Endothelial cell of umbilical vein (primary cell): ENCODE data around the gene HMG20B. TPM values are rescaled to one million over a fixed set of nuclear protein-coding genes. Genes with fewer than 3 reads are reported as not detected.
A peak's percentile ranks its signal among the peaks of the same experiment; 100 is the strongest.

Experiments
- BruUV-seq: library from RNA; stranded (reverse); fragments of 400-500 nt; replicated peaks from 2 replicates; lab custom pipeline; 2021; lab: Mats Ljungman, UMichigan
- CTCF ChIA-PET: fragments of 300-600, 350-600 bp; sonication (Branson Sonifier 250); formaldehyde crosslinking; loops from one replicate; lab custom pipeline; 2021; ENCODE audit warnings: antibody characterized with exemption, inconsistent platforms; lab: Charles Lee
- POLR2A ChIA-PET: fragments of 300-600, 350-600 bp; sonication (Branson Sonifier 250); formaldehyde crosslinking; loops from one replicate; lab custom pipeline; 2021; ENCODE audit warnings: antibody characterized with exemption, inconsistent platforms; lab: Charles Lee
- DNase-seq: peaks from one replicate; pipeline ENCODE4 v3.0.0-alpha.2; 2011; ENCODE audit warnings: low read depth, low spot score
- FAIRE-seq: peaks from 2 replicates; lab custom pipeline; 2011; peaks lifted over from hg19 to GRCh38; lab: Jason Lieb, UNC
- H2AFZ ChIP-seq: 2 replicates; pipeline ENCODE4 v1.6.0; 2012; ENCODE audit warnings: low read depth, low read length, control low read depth, inconsistent platforms
- H3K27ac ChIP-seq: 2 replicates; pipeline ENCODE4 v1.5.1; 2011; ENCODE audit warnings: low read depth, mild to moderate bottlenecking, control low read depth, low read length, moderate library complexity; ENCODE audit not compliant: insufficient read depth
- H3K27me3 ChIP-seq, 2 experiments: 2 replicates each; pipeline versions ENCODE4 v1.6.0 to v1.6.1; 2011; ENCODE audit warnings: low read length in 2 of 2, mixed read lengths in 1 of 2; ENCODE audit not compliant: control insufficient read depth in 2 of 2, insufficient read depth in 2 of 2
- H3K36me3 ChIP-seq, 2 experiments: 2 replicates in 1 of 2; 3 replicates in 1 of 2; pipeline ENCODE4 v1.5.1; 2011; ENCODE audit warnings: low read length in 2 of 2, mild to moderate bottlenecking in 1 of 2, moderate library complexity in 1 of 2; ENCODE audit not compliant: control insufficient read depth in 2 of 2, insufficient read depth in 2 of 2; ENCODE audit errors: extremely low read depth in 1 of 2
- H3K4me1 ChIP-seq: 3 replicates; pipeline ENCODE4 v1.5.1; 2011; ENCODE audit warnings: mild to moderate bottlenecking, low read length; ENCODE audit not compliant: control insufficient read depth, insufficient read depth; ENCODE audit errors: extremely low read depth
- H3K4me2 ChIP-seq: 2 replicates; pipeline ENCODE4 v1.6.1; 2011; ENCODE audit warnings: low read length, control low read depth, mixed read lengths; ENCODE audit not compliant: insufficient read depth
- H3K4me3 ChIP-seq, 3 experiments: fragments of 200-600 bp in 1 of 3; sonication (generic), shearing (Covaris generic) in 1 of 3; replicated peaks in 1 of 3; 2 replicates each; pipeline ENCODE4 v1.5.1; 2011 to 2016; ENCODE audit warnings: control low read depth in 3 of 3, low read length in 3 of 3, mild to moderate bottlenecking in 2 of 3, inconsistent platforms in 1 of 3, low read depth in 1 of 3, moderate library complexity in 1 of 3; ENCODE audit not compliant: insufficient read depth in 1 of 3
- H3K79me2 ChIP-seq: 2 replicates; pipeline ENCODE4 v1.6.0; 2012; ENCODE audit warnings: low read length, inconsistent platforms; ENCODE audit not compliant: control insufficient read depth, insufficient read depth
- H3K9ac ChIP-seq: replicated peaks from 2 replicates; pipeline ENCODE3; 2011; ENCODE audit warnings: low read length, control low read depth; ENCODE audit not compliant: insufficient read depth; ENCODE audit errors: extremely low read depth
- H3K9me1 ChIP-seq: replicated peaks from 3 replicates; pipeline ENCODE4 v1.6.0; 2011; ENCODE audit warnings: mild to moderate bottlenecking, low read length; ENCODE audit not compliant: control insufficient read depth, insufficient read depth; ENCODE audit errors: extremely low read depth
- H3K9me3 ChIP-seq: replicated peaks from 2 replicates; pipeline ENCODE4 v1.5.1; 2012; ENCODE audit warnings: low read length, inconsistent platforms; ENCODE audit not compliant: control insufficient read depth, insufficient read depth
- H4K20me1 ChIP-seq: replicated peaks from 2 replicates; pipeline ENCODE3; 2011; ENCODE audit warnings: mild to moderate bottlenecking, low read length; ENCODE audit not compliant: control insufficient read depth, insufficient read depth; ENCODE audit errors: extremely low read depth
- FOS ChIP-seq: IDR thresholded peaks from 2 replicates; pipeline ENCODE4 v1.6.1; 2011; ENCODE audit warnings: mild to moderate bottlenecking, low read length, moderate library complexity, borderline replicate concordance; ENCODE audit not compliant: insufficient read depth
- JUN ChIP-seq: IDR thresholded peaks from 2 replicates; pipeline ENCODE4 v1.6.1; 2011; ENCODE audit warnings: borderline replicate concordance, low read depth; ENCODE audit not compliant: insufficient read length, insufficient read depth
- MAX ChIP-seq: IDR thresholded peaks from 2 replicates; pipeline ENCODE4 v1.6.1; 2011; ENCODE audit not compliant: insufficient read depth, insufficient read length
- MYC ChIP-seq: IDR thresholded peaks from one replicate; pipeline ENCODE4 v1.6.1; 2011; ENCODE audit warnings: mild to moderate bottlenecking, low read depth, low read length
- POLR2A ChIP-seq: IDR thresholded peaks from 2 replicates; pipeline ENCODE4 v1.6.1; 2012; ENCODE audit warnings: low read depth, mild to moderate bottlenecking, control low read depth, low read length
- POLR2AphosphoS5 ChIP-seq: IDR thresholded peaks from 2 replicates; pipeline ENCODE4 v1.6.1; 2012; ENCODE audit warnings: low read depth, mild to moderate bottlenecking, control low read depth, low read length, moderate library complexity; ENCODE audit not compliant: insufficient read depth
- dilution Hi-C: fragments of 300-500 bp; cut with MboI; formaldehyde crosslinking; loops from one replicate; pipeline ENCODE4 v1.15.0; 2019; ENCODE audit warnings: low sequenced_read_pairs; ENCODE audit not compliant: extremely low pct_ligation_motif_present
- intact Hi-C: fragments of 100-400 bp; cut with micrococcal nuclease; formaldehyde crosslinking; loops from one replicate; pipeline ENCODE4 v1.10.0; 2022
- polyA plus RNA-seq, 4 experiments: library from polyadenylated mRNA; depleted of rRNA in 3 of 4; stranded (reverse) in 3 of 4; unstranded in 1 of 4; fragments of >200 nt; gene quantifications; 2 replicates each; pipeline versions ENCODE4 v1.2.1 to v1.2.3, GENCODE V29; 2011 to 2012; ENCODE audit warnings: missing spikeins in 1 of 4
- total RNA-seq: library from RNA; stranded (reverse); gene quantifications from 2 replicates; pipeline ENCODE4 v1.2.3, GENCODE V29; 2021

HMG20B gene
- total and polyA plus RNA-seq, 2 donors (not counting 3 experiments of a cell fraction or from before 2014, with no cell fraction given) = 53.2 to 98.2 TPM

DNA sequence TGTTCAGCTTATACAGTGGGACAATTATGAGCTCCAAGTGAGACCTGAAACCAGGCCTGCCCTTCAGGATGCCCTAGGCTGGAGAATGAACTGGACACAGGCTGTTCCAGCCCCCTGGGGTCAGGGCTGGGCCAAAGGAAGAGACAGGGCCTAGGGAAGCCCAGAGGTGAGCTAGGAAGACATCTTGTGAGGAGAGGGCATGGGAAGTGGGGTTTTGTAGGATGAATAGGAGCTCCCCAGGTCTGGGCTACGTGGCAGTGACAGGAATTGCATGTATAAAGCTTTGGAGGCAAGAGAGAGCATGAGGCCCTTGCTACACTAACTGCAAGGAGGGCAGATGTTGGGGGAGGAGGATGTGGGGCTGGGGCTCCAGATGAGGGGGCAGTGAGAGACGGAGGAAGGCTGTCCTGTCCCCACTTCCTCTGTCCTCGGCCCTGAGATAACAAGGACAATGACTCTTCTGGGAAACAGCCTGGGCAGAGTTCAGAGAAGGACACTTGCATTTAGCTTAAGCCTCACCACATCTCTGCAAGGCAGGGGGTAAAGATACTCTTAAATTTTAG lies 35.4 kb downstream of the HMG20B start:
- Histone ChIP-seq H3K4me1 (peaks cover 23% of the 10 kb centered on the region), H4K20me1 (no peaks in the 10 kb centered on the region), H3K9ac (no peak overlapping the region), H3K9me1 (no peaks in the 10 kb centered on the region), H3K4me2 (peak overlapping the region; percentile 63), H3K36me3 (peaks cover 0 to 11% of the 10 kb centered on the region in 2 experiments), H3K27ac (peak overlapping the region; percentile 34), H3K79me2 (no peaks in the 10 kb centered on the region), H3K27me3 (no peaks in the 10 kb centered on the region), H3K4me3 (no peak overlapping the region), H2AFZ (peak overlapping the region; percentile 81), H3K9me3 (no peaks in the 10 kb centered on the region)
- TF ChIP-seq FOS = no peak
- TF ChIP-seq MYC = no peak
- TF ChIP-seq POLR2AphosphoS5 = no peak
- no peak for TF ChIP-seq JUN
- TF ChIP-seq POLR2A = no peak
- DNase-seq = no peak
- BruUV-seq = no TSS peak
- POLR2A ChIA-PET = interaction anchor here (1.2 kb wide), 1 partner anchor 19 kb away, joined by 3 read pairs; the partner anchor contains the start of gene CACTIN
- dilution Hi-C loops (no loop called here), intact Hi-C loops (loop anchor here (5.0 kb wide), 1 partner anchor 36 kb away; the partner anchor contains the start of gene HMG20B)
- FAIRE-seq = no peak
- CTCF ChIA-PET = interaction anchor here (0.8 to 2.3 kb wide), 10 partner anchors 8 to 63 kb away, joined by 3 to 10 read pairs (median 4); no protein-coding TSS in a partner anchor

DNA sequence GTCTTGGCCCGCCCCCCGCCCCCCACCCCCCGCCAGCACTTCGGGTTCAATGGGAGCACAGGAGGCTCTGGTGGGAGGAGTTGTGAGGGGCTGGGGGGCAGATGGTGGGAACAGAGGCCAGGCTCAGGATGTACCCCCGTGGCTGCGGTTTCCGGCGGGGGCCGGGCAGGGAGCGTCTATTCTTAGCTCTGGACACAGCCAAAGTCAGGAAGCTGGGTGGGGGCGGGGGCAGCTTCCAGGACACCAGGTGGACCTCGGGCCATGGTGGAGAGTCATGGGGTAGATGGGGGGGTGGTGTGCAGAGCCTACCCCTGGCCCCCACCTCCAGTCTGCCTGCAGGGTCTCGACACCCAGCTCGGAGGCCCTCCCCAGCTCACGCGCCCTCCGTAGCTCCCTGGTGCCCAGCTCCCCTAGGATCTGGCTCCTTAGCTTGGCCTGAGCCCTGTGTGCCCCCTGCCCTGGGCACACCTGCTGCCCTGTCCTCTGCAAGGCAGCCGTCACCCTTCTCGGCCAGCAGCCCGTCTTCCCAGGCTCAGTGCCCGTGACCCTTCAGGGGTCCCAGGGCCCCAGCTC lies 36.1 kb downstream of the HMG20B start:
- no TSS peak for BruUV-seq
- intact Hi-C loops = loop anchor here (5.0 kb wide), 1 partner anchor 37 kb away; the partner anchor contains the start of gene HMG20B

More for the DNA sequence above, 36.1 kb downstream of the HMG20B start:
- H4K20me1 ChIP-seq = no peaks in the 10 kb centered on the region
- H3K9me1 ChIP-seq = no peaks in the 10 kb centered on the region
- peak; percentile 44 for TF ChIP-seq POLR2AphosphoS5
- no peak for TF ChIP-seq MAX
- no peak overlapping the region for H3K4me3 ChIP-seq
- no peak overlapping the region for H2AFZ ChIP-seq
- H3K9ac ChIP-seq = no peak overlapping the region
- H3K79me2 ChIP-seq = no peaks in the 10 kb centered on the region
- no peak overlapping the region for H3K27ac ChIP-seq
- FAIRE-seq = no peak
- H3K4me2 ChIP-seq = no peak overlapping the region
- H3K9me3 ChIP-seq = no peaks in the 10 kb centered on the region
- POLR2A ChIA-PET = interaction anchor here (1.2 kb wide), 1 partner anchor 18 kb away, joined by 3 read pairs; the partner anchor contains the start of gene CACTIN
- dilution Hi-C loops = no loop called here
- peak; percentile 12 for DNase-seq
- CTCF ChIA-PET = interaction anchor here (1.1 to 2.3 kb wide), 6 partner anchors 9 to 64 kb away, joined by 3 to 10 read pairs (median 6); no protein-coding TSS in a partner anchor
- peaks cover 23% of the 10 kb centered on the region for H3K4me1 ChIP-seq
- H3K27me3 ChIP-seq = no peaks in the 10 kb centered on the region
- peaks cover 0 to 13% of the 10 kb centered on the region in 2 experiments for H3K36me3 ChIP-seq
